ENCODE measurements around the gene CUEDC1. TPM values are rescaled to one million over a fixed set of nuclear protein-coding genes. Genes with fewer than 3 reads are reported as not detected.

CUEDC1 gene
- total RNA-seq, 2 donors from 2014 or later: 0.21 to 0.82 TPM

DNA sequence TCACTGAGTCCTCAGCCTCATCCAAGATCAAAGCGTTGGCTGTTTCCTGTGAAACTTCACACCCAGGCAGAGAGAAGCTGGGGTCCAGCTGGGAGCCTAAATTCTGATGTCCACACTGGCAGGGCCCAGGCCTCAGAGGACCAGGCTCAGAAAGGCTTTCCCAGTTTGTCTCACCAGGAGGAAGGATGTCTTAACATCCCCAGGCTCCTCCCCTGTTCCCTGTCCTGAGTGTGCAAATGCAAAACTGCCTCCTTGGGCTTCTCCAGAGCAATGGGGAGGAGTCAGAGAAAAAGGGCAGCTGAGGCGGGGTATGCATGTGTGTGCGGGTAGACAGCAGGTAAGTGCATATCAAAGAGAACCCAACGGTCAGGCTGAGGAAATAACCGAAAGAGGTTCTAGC, 45.7 kb downstream of the CUEDC1 start:
- DNase-seq (no peak), ATAC-seq (no peak)
- no peak overlapping the region for H3K27ac Mint-ChIP-seq
- peaks cover 2% of the 10 kb centered on the region for H3K36me3 Mint-ChIP-seq (ENCODE audit: low read depth)
- H3K9me3 ChIP-seq (ENCODE audit: control insufficient read depth, low read length, poor library complexity, severe bottlenecking): no peaks in the 10 kb centered on the region
- H3K4me1 Mint-ChIP-seq: peaks cover 3% of the 10 kb centered on the region
- H3K4me3 Mint-ChIP-seq: no peak overlapping the region
- H3K27me3 Mint-ChIP-seq: peaks cover 11% of the 10 kb centered on the region

DNA sequence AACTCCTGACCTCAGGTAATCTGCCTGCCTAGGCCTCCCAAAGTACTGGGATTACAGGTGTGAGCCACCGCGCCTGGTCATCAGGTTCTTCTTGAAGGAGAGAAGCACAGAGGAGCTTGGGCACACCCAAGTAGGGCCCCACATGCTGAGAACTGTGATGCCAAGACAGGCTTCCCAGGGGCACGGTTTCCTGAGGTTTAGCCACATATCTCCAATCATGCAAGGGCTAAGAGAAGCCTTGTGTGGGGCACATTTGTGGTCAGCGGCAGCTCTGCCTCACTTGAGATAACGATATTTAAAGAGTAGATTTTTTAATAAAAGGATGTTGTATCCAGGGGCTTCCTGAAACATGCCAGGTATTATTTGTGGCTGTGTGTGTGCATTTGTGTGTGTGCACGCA, 46.9 kb downstream of the CUEDC1 start:
- no peaks in the 10 kb centered on the region for H3K36me3 Mint-ChIP-seq (ENCODE audit: low read depth)
- ATAC-seq: no peak
- H3K4me3 Mint-ChIP-seq: no peak overlapping the region
- DNase-seq: no peak
- H3K9me3 ChIP-seq (ENCODE audit: control insufficient read depth, low read length, poor library complexity, severe bottlenecking): no peaks in the 10 kb centered on the region
- H3K27me3 Mint-ChIP-seq: peaks cover 5% of the 10 kb centered on the region
- no peak overlapping the region for H3K27ac Mint-ChIP-seq
- peaks cover 6% of the 10 kb centered on the region for H3K4me1 Mint-ChIP-seq

DNA sequence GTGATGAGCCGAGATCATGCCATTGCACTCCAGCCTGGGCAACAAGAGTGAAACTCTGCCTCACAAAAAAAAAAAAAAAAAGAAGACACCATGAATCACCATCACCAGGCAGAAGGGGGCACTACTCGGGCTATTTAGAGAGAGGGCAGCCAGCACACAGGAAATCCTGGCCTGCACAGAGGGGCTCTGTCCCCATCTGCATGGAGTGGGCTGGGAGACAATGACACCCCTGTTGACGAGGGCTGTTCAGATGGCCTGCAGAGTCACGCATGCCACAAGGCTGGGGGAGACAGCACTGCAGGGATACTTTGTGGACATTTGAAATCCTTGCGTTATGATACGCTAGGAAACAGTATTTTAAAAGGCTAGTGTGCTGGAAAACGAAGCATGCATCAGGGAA, 48.3 kb downstream of the CUEDC1 start:
- no peaks in the 10 kb centered on the region for H3K9me3 ChIP-seq (ENCODE audit: control insufficient read depth, low read length, poor library complexity, severe bottlenecking)
- Mint-ChIP-seq H3K27ac (peak overlapping the region; percentile 53), H3K27me3 (peaks cover 5% of the 10 kb centered on the region), H3K4me1 (peaks cover 6% of the 10 kb centered on the region), H3K4me3 (no peak overlapping the region), H3K36me3 (ENCODE audit: low read depth) (no peaks in the 10 kb centered on the region)
- DNase-seq: no peak
- ATAC-seq: no peak

DNA sequence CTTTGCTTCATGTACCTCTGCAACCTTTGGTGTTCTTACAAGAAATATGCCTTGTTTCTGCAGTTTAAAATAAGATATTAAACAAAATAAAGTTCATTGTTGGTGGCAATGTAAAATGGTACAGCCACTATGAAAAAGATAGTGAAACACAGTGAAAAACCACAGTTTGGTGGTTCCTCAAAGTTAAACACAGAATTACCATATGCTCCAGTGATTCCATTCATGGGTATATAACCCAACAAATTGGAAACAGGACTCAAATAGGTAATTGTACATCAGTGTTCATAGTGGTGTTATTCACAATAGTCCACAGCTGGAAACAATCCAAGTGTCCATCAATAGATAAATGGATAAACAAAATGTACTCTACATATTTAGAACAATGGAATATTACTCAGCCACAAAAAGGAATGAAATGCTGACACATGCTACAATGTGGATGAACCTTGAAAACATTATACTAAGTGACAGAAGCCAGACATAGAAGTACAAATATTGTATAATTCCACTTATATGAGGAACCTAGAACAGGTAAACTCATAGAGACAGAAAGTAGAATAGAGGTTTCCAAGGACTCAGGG, 49.2 kb downstream of the CUEDC1 start:
- no peak for ATAC-seq

DNA sequence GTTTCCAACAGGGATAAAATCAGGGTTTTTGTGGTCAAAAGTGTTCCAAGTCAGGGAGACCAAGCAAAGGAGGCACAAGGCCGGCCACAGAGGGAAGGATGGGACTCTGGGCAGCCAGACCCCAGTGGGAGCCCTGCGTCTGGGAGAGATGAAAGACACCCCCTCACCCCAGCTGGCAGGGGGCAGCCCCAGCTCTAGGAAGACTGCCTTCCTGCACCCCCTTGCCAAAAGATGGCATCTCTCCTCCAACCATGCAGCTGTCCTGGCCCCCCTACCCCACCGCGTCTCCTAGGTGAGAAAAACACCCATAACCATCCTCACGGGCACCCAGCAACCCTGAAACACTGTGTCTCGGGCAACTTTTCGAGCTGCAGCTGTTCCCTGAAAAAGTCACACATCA, 51.3 kb downstream of the CUEDC1 start:
- Mint-ChIP-seq H3K27ac (peak overlapping the region; percentile 87), H3K4me3 (no peak overlapping the region), H3K4me1 (peaks cover 13% of the 10 kb centered on the region), H3K36me3 (ENCODE audit: low read depth) (no peaks in the 10 kb centered on the region), H3K27me3 (no peaks in the 10 kb centered on the region)
- ATAC-seq (no peak), DNase-seq (no peak)
- no peaks in the 10 kb centered on the region for H3K9me3 ChIP-seq (ENCODE audit: control insufficient read depth, low read length, poor library complexity, severe bottlenecking)

More for the DNA sequence above, 49.2 kb downstream of the CUEDC1 start:
- peaks cover 6% of the 10 kb centered on the region for H3K4me1 Mint-ChIP-seq
- H3K27me3 Mint-ChIP-seq: peaks cover 3% of the 10 kb centered on the region
- no peaks in the 10 kb centered on the region for H3K36me3 Mint-ChIP-seq (ENCODE audit: low read depth)
- no peak overlapping the region for H3K27ac Mint-ChIP-seq
- no peak for DNase-seq
- H3K4me3 Mint-ChIP-seq: no peak overlapping the region
- no peaks in the 10 kb centered on the region for H3K9me3 ChIP-seq (ENCODE audit: control insufficient read depth, low read length, poor library complexity, severe bottlenecking)

DNA sequence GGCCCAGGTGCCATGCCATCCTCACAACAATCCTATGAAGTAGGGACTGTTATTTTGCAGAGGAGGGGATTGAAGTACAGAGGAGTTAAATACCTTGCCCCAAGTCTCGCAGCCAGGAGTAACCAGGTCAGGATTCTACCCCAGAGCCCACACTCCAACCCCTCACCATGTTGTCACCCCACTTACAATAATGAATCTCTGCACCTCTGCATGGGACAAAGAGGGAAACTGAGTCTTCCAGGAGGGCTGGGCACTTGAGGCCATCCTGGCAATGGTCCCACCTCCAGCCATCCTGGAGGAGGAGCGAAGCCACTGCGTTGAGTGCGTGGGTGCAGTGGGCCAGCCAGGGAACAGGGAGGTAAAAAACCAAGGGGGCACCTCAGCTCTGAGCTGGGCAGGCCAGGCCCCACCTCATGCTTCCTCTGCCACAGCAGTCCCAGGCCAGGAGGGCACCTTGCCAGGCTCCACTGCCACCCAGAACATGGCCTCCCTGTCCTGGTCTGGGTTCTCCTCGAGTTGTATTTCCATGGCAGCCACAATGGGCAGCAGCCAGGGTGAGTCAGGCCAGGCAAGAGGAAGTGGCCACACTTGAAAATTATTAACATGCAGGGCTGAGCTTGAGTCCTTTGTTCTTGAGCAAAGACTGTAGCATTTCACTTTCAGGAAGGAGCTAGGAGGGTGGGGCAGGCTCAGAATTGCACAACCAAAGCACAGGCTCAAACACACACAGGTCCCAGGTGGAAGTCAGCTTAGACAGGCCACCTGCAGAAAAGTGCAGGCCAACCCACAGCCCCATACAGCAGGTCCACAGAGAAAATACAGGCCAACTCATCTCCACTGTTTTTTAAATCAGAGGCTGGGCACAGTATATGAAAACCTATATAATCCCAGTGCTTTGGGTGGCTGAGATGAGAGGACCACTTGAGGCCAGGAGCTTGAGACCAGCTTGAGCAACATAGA, 52.1 kb downstream of the CUEDC1 start:
- H3K4me3 Mint-ChIP-seq: no peak overlapping the region
- no peaks in the 10 kb centered on the region for H3K9me3 ChIP-seq (ENCODE audit: control insufficient read depth, low read length, poor library complexity, severe bottlenecking)
- no peak for ATAC-seq
- no peak for DNase-seq
- H3K36me3 Mint-ChIP-seq (ENCODE audit: low read depth): no peaks in the 10 kb centered on the region
- peak overlapping the region; percentile 87 for H3K27ac Mint-ChIP-seq
- H3K4me1 Mint-ChIP-seq: peaks cover 13% of the 10 kb centered on the region
- H3K27me3 Mint-ChIP-seq: no peaks in the 10 kb centered on the region

DNA sequence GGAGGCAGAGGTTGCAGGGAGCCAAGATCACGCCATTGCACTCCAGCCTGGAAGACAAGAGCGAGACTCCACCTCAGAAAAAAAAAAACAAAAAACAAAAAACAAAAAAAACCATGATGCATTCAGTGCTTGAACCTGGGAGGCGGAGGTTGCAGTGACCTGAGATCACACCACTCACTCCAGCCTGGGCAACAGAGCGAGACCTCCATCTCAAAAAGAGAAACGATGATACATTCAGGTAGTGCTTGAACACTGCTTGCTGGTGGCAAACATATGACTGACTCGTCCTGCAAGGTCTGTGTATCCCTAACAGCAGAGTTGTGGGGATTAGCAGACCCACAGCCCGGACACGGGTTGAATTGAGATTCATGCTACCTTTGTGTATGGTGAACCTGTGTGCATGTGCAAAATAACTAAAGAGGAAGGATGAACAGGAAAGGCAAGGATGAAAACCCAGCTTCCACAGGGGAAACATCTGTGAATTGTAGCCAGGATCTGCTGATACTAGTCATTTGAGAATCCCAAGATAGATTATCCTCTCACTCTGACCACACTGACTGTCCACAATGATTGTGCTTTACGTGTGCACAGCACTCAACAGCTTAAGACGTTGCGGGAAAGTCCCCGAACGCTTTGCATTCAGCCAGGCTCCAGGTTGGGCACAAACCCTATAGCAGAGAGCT, 53.0 kb downstream of the CUEDC1 start:
- no peaks in the 10 kb centered on the region for H3K36me3 Mint-ChIP-seq (ENCODE audit: low read depth)
- H3K27ac Mint-ChIP-seq: no peak overlapping the region
- DNase-seq: no peak
- H3K9me3 ChIP-seq (ENCODE audit: control insufficient read depth, low read length, poor library complexity, severe bottlenecking): no peaks in the 10 kb centered on the region
- ATAC-seq: no peak
- H3K4me3 Mint-ChIP-seq: no peak overlapping the region
- H3K4me1 Mint-ChIP-seq: peaks cover 13% of the 10 kb centered on the region
- no peaks in the 10 kb centered on the region for H3K27me3 Mint-ChIP-seq

DNA sequence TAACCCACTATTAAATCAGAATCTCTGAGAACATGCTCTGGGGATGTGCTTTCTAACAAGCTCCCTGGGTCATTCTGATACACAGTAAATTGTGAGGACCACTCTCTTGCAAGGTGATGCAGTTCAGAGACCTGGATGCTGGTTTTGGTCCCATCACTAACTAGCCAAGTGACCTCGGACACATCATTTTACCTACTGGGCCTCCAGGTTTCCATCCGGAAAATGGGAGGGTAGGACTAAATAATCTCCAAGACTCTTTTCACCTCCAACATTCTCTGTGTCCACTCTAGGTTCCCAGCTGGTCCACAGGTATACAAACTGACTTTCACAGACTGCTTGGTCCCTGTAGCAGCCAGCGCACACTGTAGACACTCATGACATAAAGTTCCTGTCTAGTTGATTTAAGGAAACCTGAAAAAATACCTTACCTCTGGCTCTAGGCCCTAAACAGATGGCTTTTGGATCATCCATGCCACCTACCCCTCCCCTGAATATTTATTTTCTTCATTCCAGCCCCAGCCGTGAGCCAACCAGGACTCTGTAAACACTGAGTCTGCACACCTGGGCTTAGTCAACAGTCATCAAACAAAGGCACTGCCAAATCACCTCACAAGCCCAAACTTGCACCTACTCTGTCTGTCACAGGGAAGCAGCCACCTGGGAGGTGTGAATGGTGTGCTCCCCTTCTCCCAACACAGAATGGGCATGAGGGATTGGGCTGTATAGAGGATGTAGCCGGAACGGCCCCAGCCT, 54.0 kb downstream of the CUEDC1 start:
- Mint-ChIP-seq H3K36me3 (ENCODE audit: low read depth) (no peaks in the 10 kb centered on the region), H3K4me1 (peaks cover 10% of the 10 kb centered on the region), H3K27ac (peak overlapping the region; percentile 76), H3K4me3 (no peak overlapping the region), H3K27me3 (no peaks in the 10 kb centered on the region)
- ATAC-seq: no peak
- no peaks in the 10 kb centered on the region for H3K9me3 ChIP-seq (ENCODE audit: control insufficient read depth, low read length, poor library complexity, severe bottlenecking)
- DNase-seq: no peak

DNA sequence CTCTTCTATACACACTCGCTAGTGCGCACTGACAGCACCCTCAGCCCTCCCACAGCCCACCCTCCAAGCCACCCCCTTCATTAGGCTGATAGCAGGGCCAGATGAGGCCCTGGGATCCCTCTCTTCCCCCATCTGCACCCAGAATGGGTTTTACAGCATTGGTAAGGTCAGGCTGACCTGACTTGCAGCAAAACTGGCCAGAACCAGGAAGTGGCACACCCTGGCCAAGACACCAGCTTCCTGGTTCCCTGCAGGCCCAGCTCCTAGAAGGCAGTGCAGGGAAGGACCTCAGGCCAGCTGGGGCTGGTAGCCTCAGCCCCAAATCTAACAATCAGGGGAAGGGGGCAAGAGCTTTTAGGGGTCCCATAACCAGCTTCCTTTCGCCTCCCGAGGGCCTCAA, 55.4 kb downstream of the CUEDC1 start:
- no peaks in the 10 kb centered on the region for H3K9me3 ChIP-seq (ENCODE audit: control insufficient read depth, low read length, poor library complexity, severe bottlenecking)
- no peak overlapping the region for H3K4me3 Mint-ChIP-seq
- DNase-seq (no peak), ATAC-seq (no peak)
- no peaks in the 10 kb centered on the region for H3K27me3 Mint-ChIP-seq
- peaks cover 10% of the 10 kb centered on the region for H3K4me1 Mint-ChIP-seq
- H3K27ac Mint-ChIP-seq: peak overlapping the region; percentile 70
- H3K36me3 Mint-ChIP-seq (ENCODE audit: low read depth): no peaks in the 10 kb centered on the region

DNA sequence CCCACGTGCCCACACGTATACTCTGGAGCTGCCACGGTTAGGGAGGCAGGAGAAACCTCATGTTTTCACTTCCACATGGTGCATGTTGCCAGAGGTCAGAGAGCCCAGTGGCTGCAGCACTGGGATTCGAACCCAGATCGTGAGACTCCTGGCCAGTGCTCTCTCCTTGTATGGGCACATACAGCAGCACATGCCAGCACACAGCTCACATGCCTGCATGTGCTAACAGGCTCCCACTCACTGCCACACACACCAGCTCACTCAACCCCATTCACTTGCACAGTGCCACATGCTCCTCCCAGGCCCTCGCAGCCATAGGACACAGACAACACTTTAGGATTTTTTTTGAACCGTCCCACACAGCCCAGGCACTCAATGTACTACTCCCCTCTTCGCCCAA, 55.8 kb downstream of the CUEDC1 start:
- peak overlapping the region; percentile 70 for H3K27ac Mint-ChIP-seq
- no peak overlapping the region for H3K4me3 Mint-ChIP-seq
- no peaks in the 10 kb centered on the region for H3K27me3 Mint-ChIP-seq
- no peak for ATAC-seq
- no peaks in the 10 kb centered on the region for H3K36me3 Mint-ChIP-seq (ENCODE audit: low read depth)
- H3K9me3 ChIP-seq (ENCODE audit: control insufficient read depth, low read length, poor library complexity, severe bottlenecking): no peaks in the 10 kb centered on the region
- no peak for DNase-seq
- H3K4me1 Mint-ChIP-seq: peaks cover 10% of the 10 kb centered on the region

DNA sequence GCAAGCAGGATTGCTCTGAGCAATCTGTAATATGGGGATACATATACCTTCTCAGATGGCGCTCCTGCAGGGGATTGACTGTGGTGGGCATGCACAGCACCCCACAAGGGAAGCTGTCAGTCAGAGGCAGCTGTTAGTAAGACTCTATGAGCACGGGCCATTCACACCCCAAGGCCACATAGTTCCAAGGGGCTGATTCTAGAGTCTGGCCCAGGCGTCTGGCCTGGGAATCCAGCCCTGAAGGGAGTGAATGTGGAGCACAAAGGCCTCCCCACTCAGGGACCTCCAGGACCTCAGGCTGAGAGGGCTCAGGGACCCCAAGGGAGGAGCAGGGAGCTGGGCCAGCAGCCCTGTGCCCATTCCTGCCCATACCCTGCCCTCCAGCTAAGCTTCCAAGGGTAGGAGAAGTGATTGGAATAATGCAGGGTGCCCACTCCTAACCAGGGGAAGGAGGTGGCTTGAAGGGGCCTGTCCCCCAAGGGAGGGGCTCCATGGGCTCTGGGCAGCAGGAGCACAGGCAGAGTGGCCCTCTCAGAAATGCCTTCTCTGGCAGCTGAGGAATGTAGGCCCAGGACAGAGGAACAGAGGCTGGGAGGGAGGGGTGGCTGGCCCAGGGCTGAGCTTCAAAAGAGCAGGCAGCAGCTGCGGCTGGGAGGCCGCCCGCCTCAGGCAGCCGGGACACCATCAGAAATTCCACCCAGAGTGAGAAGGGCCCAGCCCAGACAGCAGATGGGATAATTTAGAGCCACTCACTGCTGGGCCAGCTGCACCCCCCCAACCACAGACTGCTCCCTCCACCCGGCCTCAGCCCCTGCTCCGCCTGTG, 56.5 kb downstream of the CUEDC1 start:
- H3K36me3 Mint-ChIP-seq (ENCODE audit: low read depth): no peaks in the 10 kb centered on the region
- H3K9me3 ChIP-seq (ENCODE audit: control insufficient read depth, low read length, poor library complexity, severe bottlenecking): no peaks in the 10 kb centered on the region
- DNase-seq (no peak), ATAC-seq (no peak)
- no peak overlapping the region for H3K4me3 Mint-ChIP-seq
- H3K27ac Mint-ChIP-seq: peak overlapping the region; percentile 70
- peaks cover 9% of the 10 kb centered on the region for H3K4me1 Mint-ChIP-seq
- no peaks in the 10 kb centered on the region for H3K27me3 Mint-ChIP-seq

DNA sequence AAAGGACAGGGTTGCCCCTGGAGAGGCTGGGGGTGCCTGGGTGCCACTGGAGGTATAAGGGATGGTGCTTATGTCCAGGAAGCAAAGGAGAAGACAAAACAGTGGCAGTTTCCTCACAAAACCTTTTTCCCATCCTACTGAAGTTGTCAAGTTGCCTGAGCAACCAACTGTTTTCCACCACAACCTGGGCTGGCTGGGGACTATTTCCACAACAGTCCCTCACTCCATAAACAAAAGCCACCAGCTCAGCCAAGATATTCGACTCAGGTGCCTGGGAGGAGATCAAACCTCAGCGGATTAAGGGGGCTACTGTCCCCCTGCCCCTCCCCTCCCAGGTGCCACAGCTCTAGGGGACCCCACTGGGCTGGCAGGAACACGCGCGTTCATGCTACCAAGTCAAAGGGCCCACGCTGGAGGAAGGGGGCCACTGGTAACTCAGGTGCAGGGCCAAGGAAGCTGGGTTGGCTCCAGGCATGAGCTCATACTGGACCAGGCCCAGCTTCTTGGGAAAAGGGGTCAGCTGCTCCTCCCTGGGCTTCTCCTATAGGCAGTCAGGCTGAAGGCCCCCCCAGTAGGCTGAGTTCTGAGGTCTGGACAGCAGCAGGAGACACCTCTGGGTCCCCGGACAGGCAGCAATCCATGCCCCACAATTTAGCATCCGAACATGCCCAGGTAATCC, 59.7 kb downstream of the CUEDC1 start:
- Mint-ChIP-seq H3K36me3 (ENCODE audit: low read depth) (peaks cover 2% of the 10 kb centered on the region), H3K4me1 (peaks cover 9% of the 10 kb centered on the region), H3K27me3 (peaks cover 20% of the 10 kb centered on the region), H3K27ac (no peak overlapping the region), H3K4me3 (no peak overlapping the region)
- DNase-seq: no peak
- H3K9me3 ChIP-seq (ENCODE audit: control insufficient read depth, low read length, poor library complexity, severe bottlenecking): no peaks in the 10 kb centered on the region
- no peak for ATAC-seq
